ENCODE data around the gene BANK1. TPM values are rescaled to one million over a fixed set of nuclear protein-coding genes. Genes with fewer than 3 reads are reported as not detected.

The BANK1 gene
- total and polyA plus RNA-seq, 10 of the 15 experiments (the other 5 are each of a cell fraction or from before 2014, with no cell fraction given), result 0.13 to 2.1 (median 0.42) TPM

GRCh38 chr4:101851672-101852071, 61.1 kb downstream of the BANK1 start:
- ChIA-PET POLR2A (no interaction called here), SMC1A (ENCODE audit: uncharacterized antibody, unreplicated experiment) (interaction anchor here (0.5 to 1.3 kb wide), 3 partner anchors 8 to 38 kb away, joined by 3 read pairs; no protein-coding TSS in a partner anchor), RAD21 (ENCODE audit: unreplicated experiment) (interaction anchor here (1.0 kb wide), 1 partner anchor 45 kb away, joined by 3 read pairs; no protein-coding TSS in a partner anchor), CTCF (no interaction called here)
- H4K20me1 ChIP-seq (ENCODE audit: control insufficient read depth, insufficient read depth), result no peaks in the 10 kb centered on the region
- H3K79me2 ChIP-seq (ENCODE audit: control insufficient read depth, insufficient read depth, low read length), result no peaks in the 10 kb centered on the region
- no peak for TF ChIP-seq IKZF1 (conservative IDR thresholded peaks at IDR 0.05)
- TF ChIP-seq CREB1 (IDR thresholded peaks at IDR 0.05; ENCODE audit: low read depth), result no peak
- TF ChIP-seq SREBF2 (IDR thresholded peaks at IDR 0.05; ENCODE audit: low read length), result no peak
- no peak for TF ChIP-seq SMAD1 (IDR thresholded peaks at IDR 0.05; ENCODE audit: low read depth, partially characterized antibody)
- no peak for TF ChIP-seq DPF2 (IDR thresholded peaks at IDR 0.05)
- peak; percentile 61 for ATAC-seq
- H3K27me3 ChIP-seq (replicated peaks in 1 of 2; ENCODE audit: control insufficient read depth in 2 of 2, insufficient read depth in 2 of 2, low read length in 1 of 2), result no peaks in the 10 kb centered on the region
- no peak overlapping the region for H3K4me3 ChIP-seq
- no peak overlapping the region for H3K4me2 ChIP-seq (ENCODE audit: control insufficient read depth, insufficient read depth)
- no peak overlapping the region for H2AFZ ChIP-seq (ENCODE audit: control insufficient read depth, low read depth, low read length)
- no peaks in the 10 kb centered on the region for H3K4me1 ChIP-seq (ENCODE audit: control insufficient read depth, insufficient read depth, low read length)
- H3K36me3 ChIP-seq (ENCODE audit: control insufficient read depth in 2 of 2, insufficient read depth in 2 of 2, low read length in 1 of 2), result no peaks in the 10 kb centered on the region
- no peak overlapping the region for H3K27ac ChIP-seq (ENCODE audit: control insufficient read depth, insufficient read depth)
- DNase-seq (ENCODE audit: low read depth, low spot score), result no peak
- H3K9me3 ChIP-seq (replicated peaks; ENCODE audit: control insufficient read depth, insufficient read depth, low read length), result no peaks in the 10 kb centered on the region; the same call in 2 of the 3 replicates
- no TSS peak for BruUV-seq (replicated peaks)
- in situ Hi-C loops (cut with MboI), result no loop called here
- FAIRE-seq, result no peak
- WGBS (ENCODE audit: insufficient coverage, insufficient replicate concordance, low lambda C conversion rate, missing lambda C conversion rate), result 11% methylated on average over 3 of the region's 3 CpGs
- H3K9ac ChIP-seq (ENCODE audit: control insufficient read depth, insufficient read depth, low read length), result no peak overlapping the region
- intact Hi-C loops (cut with micrococcal nuclease; ENCODE audit: unreplicated experiment), result no loop called here

GRCh38 chr4:101853028-101853427, 62.5 kb downstream of the BANK1 start:
- Histone ChIP-seq H3K27me3 (replicated peaks in 1 of 2; ENCODE audit: control insufficient read depth in 2 of 2, insufficient read depth in 2 of 2, low read length in 1 of 2) (no peaks in the 10 kb centered on the region), H3K4me2 (ENCODE audit: control insufficient read depth, insufficient read depth) (peak overlapping the region; percentile 22; the same call in 1 of the 2 replicates), H3K4me3 (no peak overlapping the region), H3K4me1 (ENCODE audit: control insufficient read depth, insufficient read depth, low read length) (no peaks in the 10 kb centered on the region), H4K20me1 (ENCODE audit: control insufficient read depth, insufficient read depth) (no peaks in the 10 kb centered on the region), H3K79me2 (ENCODE audit: control insufficient read depth, insufficient read depth, low read length) (no peaks in the 10 kb centered on the region), H2AFZ (ENCODE audit: control insufficient read depth, low read depth, low read length) (peak overlapping the region; percentile 10; the same call in 1 of the 2 replicates), H3K9me3 (replicated peaks; ENCODE audit: control insufficient read depth, insufficient read depth, low read length) (no peaks in the 10 kb centered on the region; the same call in 2 of the 3 replicates), H3K9ac (ENCODE audit: control insufficient read depth, insufficient read depth, low read length) (no peak overlapping the region), H3K36me3 (ENCODE audit: control insufficient read depth in 2 of 2, insufficient read depth in 2 of 2, low read length in 1 of 2) (no peaks in the 10 kb centered on the region), H3K27ac (ENCODE audit: control insufficient read depth, insufficient read depth) (no peak overlapping the region)
- SMC1A ChIA-PET (ENCODE audit: uncharacterized antibody, unreplicated experiment), result no interaction called here
- DNase-seq (ENCODE audit: low read depth, low spot score), result no peak
- CTCF ChIA-PET, result no interaction called here
- intact Hi-C loops (cut with micrococcal nuclease; ENCODE audit: unreplicated experiment), result no loop called here
- no TSS peak for BruUV-seq (replicated peaks)
- POLR2A ChIA-PET, result interaction anchor here (0.6 kb wide), 1 partner anchor 219 kb away, joined by 3 read pairs; no protein-coding TSS in a partner anchor
- FAIRE-seq, result no peak
- TF ChIP-seq HDAC2 (IDR thresholded peaks at IDR 0.05) (no peak), PRDM15 (CRISPR knock-in tag; IDR thresholded peaks at IDR 0.05) (no peak), ZNF207 (IDR thresholded peaks at IDR 0.05; ENCODE audit: borderline replicate concordance) (no peak), GATAD2B (conservative IDR thresholded peaks at IDR 0.05; ENCODE audit: low read depth) (no peak), ZSCAN29 (IDR thresholded peaks at IDR 0.05) (no peak), RELA (IDR thresholded peaks at IDR 0.05; ENCODE audit: borderline replicate concordance, partially characterized antibody) (no peak), STAT3 (IDR thresholded peaks at IDR 0.05; ENCODE audit: low read depth, low read length) (no peak), DPF2 (IDR thresholded peaks at IDR 0.05) (no peak), POU2F2 (IDR thresholded peaks at IDR 0.05; ENCODE audit: borderline replicate concordance, low read depth, low read length) (no peak)
- ATAC-seq, result peak; percentile 39
- in situ Hi-C loops (cut with MboI), result no loop called here
- 0% methylated on average over 1 of the region's 1 CpG for WGBS (ENCODE audit: insufficient coverage, insufficient replicate concordance, low lambda C conversion rate, missing lambda C conversion rate)
- RAD21 ChIA-PET (ENCODE audit: unreplicated experiment), result no interaction called here

Measured in GM12878 (cell line).